Measurements from ENCODE around the gene PTPA.

DNA sequence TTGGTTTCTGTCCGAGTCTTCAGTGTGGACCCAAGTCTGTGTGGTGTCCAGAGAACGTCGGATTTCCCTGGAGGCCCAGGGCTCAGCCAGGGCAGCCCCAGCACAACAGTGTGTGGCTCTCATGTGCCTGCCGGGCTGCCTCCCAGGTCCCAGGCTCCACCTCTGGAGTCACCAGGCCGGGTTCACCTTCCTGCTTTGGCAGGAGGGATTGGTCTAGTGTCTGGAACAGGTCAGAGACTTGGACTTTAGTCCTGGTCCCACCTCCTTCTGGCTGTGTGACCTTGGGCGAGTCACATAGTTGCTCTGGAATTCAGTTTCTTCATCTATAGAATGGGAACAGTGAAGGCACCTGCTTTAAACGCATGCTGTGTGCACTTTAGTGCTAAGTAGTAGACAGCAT is 27.1 kb upstream of the PTPA start:
- TF ChIP-seq, protein P1, sequence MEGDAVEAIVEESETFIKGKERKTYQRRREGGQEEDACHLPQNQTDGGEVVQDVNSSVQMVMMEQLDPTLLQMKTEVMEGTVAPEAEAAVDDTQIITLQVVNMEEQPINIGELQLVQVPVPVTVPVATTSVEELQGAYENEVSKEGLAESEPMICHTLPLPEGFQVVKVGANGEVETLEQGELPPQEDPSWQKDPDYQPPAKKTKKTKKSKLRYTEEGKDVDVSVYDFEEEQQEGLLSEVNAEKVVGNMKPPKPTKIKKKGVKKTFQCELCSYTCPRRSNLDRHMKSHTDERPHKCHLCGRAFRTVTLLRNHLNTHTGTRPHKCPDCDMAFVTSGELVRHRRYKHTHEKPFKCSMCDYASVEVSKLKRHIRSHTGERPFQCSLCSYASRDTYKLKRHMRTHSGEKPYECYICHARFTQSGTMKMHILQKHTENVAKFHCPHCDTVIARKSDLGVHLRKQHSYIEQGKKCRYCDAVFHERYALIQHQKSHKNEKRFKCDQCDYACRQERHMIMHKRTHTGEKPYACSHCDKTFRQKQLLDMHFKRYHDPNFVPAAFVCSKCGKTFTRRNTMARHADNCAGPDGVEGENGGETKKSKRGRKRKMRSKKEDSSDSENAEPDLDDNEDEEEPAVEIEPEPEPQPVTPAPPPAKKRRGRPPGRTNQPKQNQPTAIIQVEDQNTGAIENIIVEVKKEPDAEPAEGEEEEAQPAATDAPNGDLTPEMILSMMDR (IDR thresholded peaks at IDR 0.05 in 8 of 11, conservative IDR thresholded peaks at IDR 0.05 in 3 of 11): no peak
- TF ChIP-seq POLR2A (IDR thresholded peaks at IDR 0.05): no peak
- TF ChIP-seq POLR2AphosphoS5 (IDR thresholded peaks at IDR 0.05): no peak

Measured in spleen (tissue), 7 donors.